ENCODE data around the gene SEC16A.

DNA sequence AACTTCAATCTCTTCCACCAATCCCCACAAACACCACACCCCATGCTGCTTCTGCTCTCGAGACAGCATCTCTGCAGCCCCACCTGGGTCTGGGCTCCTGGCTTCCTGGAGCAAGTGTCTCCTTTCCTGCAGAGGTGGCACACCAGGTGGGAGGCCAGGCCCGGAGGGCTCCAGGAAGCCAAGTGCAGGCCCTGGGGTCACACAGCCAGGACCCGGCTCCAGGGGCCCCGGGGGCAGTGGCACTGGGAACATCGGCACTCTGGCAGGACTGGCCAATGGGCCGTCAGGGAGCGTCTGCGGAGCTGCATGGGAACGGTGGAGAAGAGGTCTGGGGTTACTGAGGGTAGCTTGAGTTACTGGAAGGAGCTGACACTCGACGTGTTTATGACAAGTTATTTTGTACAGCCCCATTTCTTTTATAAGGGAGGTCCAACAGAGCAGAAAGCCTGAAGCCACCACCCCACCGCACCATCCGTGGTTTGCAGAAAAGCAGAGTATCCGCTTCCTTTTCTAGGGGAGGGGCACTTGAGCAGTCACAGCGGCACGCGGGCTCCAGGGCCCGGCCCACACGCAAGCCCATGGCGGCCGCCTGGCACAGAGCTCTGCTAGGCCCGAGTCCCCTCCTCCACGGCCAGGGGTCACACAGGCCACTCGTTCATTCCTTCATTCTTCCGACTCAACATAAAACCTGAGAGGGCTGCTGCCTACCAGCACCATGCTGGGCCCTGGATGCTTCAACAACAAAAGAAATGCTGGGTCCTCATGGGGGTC, 28.6 kb downstream of the SEC16A start:
- TF ChIP-seq GATA2 (IDR thresholded peaks at IDR 0.05; ENCODE audit: low read depth, low read length) (no peak), GATA3 (IDR thresholded peaks at IDR 0.05; ENCODE audit: low read depth, low read length) (no peak)

Data from SH-SY5Y (cell line).